Gastrocnemius medialis (tissue), 4 donors: ENCODE results near the gene EGFLAM. TPM values are rescaled to one million over a fixed set of nuclear protein-coding genes. Genes with fewer than 3 reads are reported as not detected.

Source experiments
- ATAC-seq, 2 donors: fragments of 150-250 bp; one replicate each; pipeline ENCODE4 v1.9.1; 2016
- DNase-seq, 2 donors: peaks; one replicate each; pipeline ENCODE4 v3.0.0-alpha.2; 2019
- H3K27ac ChIP-seq, 4 donors: fragments of 200-600 bp; sonication (generic); 1 replicate in 1 of 4; 2 replicates in 3 of 4; pipeline ENCODE4 v1.5.1; 2016 to 2018; ENCODE audit warnings: mild to moderate bottlenecking in 2 of 4, moderate library complexity in 1 of 4
- H3K27me3 ChIP-seq, 3 donors: fragments of 200-600 bp; sonication (generic) in 2 of 3; 1 replicate in 1 of 3; 2 replicates in 2 of 3; pipeline versions ENCODE4 v1.5.1 to v1.6.0; 2016 to 2019; ENCODE audit warnings: mild to moderate bottlenecking in 1 of 3, moderate library complexity in 1 of 3
- H3K36me3 ChIP-seq, 2 donors: fragments of 200-600 bp; sonication (generic) in 1 of 2; one replicate each; pipeline ENCODE4 v1.5.1; 2017 to 2018
- H3K4me1 ChIP-seq, 2 donors: fragments of 200-600 bp; sonication (generic) in 1 of 2; one replicate each; pipeline ENCODE4 v1.5.1; 2016 to 2017; ENCODE audit warnings: mild to moderate bottlenecking in 2 of 2
- H3K4me3 ChIP-seq, 4 donors: fragments of 200-600 bp; sonication (generic) in 3 of 4; 1 replicate in 1 of 4; 2 replicates in 3 of 4; pipeline ENCODE4 v1.5.1; 2016 to 2019; ENCODE audit warnings: mild to moderate bottlenecking in 2 of 4
- H3K9me3 ChIP-seq, 3 donors: fragments of 200-600 bp; sonication (generic) in 2 of 3; 1 replicate in 1 of 3; 2 replicates in 2 of 3; pipeline ENCODE4 v1.5.1; 2016 to 2019
- CTCF ChIP-seq, 5 experiments: fragments of 450-650 bp in 3 of 5; fragments of 200-600 bp in 2 of 5; sonication (generic) in 2 of 5; IDR thresholded peaks in 4 of 5; conservative IDR thresholded peaks in 1 of 5; 1 replicate in 4 of 5; 2 replicates in 1 of 5; pipeline ENCODE4 v1.5.1; 2016 to 2019; ENCODE audit warnings: antibody characterized with exemption in 5 of 5, mild to moderate bottlenecking in 3 of 5, moderate library complexity in 3 of 5
- POLR2A ChIP-seq, 2 donors: fragments of 450-650 bp; IDR thresholded peaks; one replicate each; pipeline ENCODE4 v1.6.1; 2017; ENCODE audit warnings: antibody characterized with exemption in 2 of 2, mild to moderate bottlenecking in 2 of 2, moderate library complexity in 2 of 2
- in situ Hi-C, 4 donors: fragments of 200-750 bp; cut with MboI; loops; one replicate each; pipeline versions ENCODE4 v1.15.0 to v1.8.0; 2017; ENCODE audit warnings: low sequenced_read_pairs in 4 of 4
- intact Hi-C: fragments of 100-400 bp; cut with DNase I; formaldehyde crosslinking; loops from one replicate; pipeline ENCODE4 v1.15.1; 2023; ENCODE audit warnings: low total_unique reads
- total RNA-seq, 4 donors: library from RNA; depleted of rRNA; stranded (reverse); fragments of >200 nt; gene quantifications; one replicate each; pipeline versions ENCODE4 v1.1.0 to v1.2.3, GENCODE V29; 2016

EGFLAM gene
- total RNA-seq, 4 donors from 2014 or later = 19.2 to 36.4 (median 32.7) TPM

GRCh38 chr5:38240212-38240611 is 18.1 kb upstream of the EGFLAM start:
- TF ChIP-seq POLR2A (IDR thresholded peaks at IDR 0.05) (no peak), CTCF (IDR thresholded peaks at IDR 0.05 in 4 of 5, conservative IDR thresholded peaks at IDR 0.05 in 1 of 5) (no peak)
- intact Hi-C loops = no loop called here
- H3K9me3 ChIP-seq = no peaks in the 10 kb centered on the region
- H3K4me1 ChIP-seq = no peaks in the 10 kb centered on the region
- H3K36me3 ChIP-seq = no peaks in the 10 kb centered on the region
- ATAC-seq (no peak), DNase-seq (no peak)
- H3K4me3 ChIP-seq = no peak overlapping the region
- H3K27me3 ChIP-seq = no peaks in the 10 kb centered on the region
- in situ Hi-C loops = no loop called here
- H3K27ac ChIP-seq = no peak overlapping the region

GRCh38 chr5:38241655-38242054 is 16.7 kb upstream of the EGFLAM start:
- no peak overlapping the region for H3K27ac ChIP-seq

GRCh38 chr5:38245307-38245706 is 13.1 kb upstream of the EGFLAM start:
- no peak for ATAC-seq
- intact Hi-C loops = no loop called here
- Histone ChIP-seq H3K27ac (no peak overlapping the region), H3K4me3 (no peak overlapping the region), H3K36me3 (no peaks in the 10 kb centered on the region), H3K27me3 (peaks cover 0 to 4% (median 0%) of the 10 kb centered on the region in 3 donors), H3K4me1 (no peaks in the 10 kb centered on the region), H3K9me3 (no peaks in the 10 kb centered on the region)
- no peak for DNase-seq
- no peak for TF ChIP-seq POLR2A (IDR thresholded peaks at IDR 0.05)
- TF ChIP-seq CTCF (IDR thresholded peaks at IDR 0.05 in 4 of 5, conservative IDR thresholded peaks at IDR 0.05 in 1 of 5) = no peak
- in situ Hi-C loops = no loop called here

More at GRCh38 chr5:38241655-38242054, 16.7 kb upstream of the EGFLAM start:
- intact Hi-C loops (no loop called here), in situ Hi-C loops (no loop called here)
- ATAC-seq (no peak), DNase-seq (no peak)
- no peak for TF ChIP-seq CTCF (IDR thresholded peaks at IDR 0.05 in 4 of 5, conservative IDR thresholded peaks at IDR 0.05 in 1 of 5)
- Histone ChIP-seq H3K4me3 (no peak overlapping the region), H3K9me3 (no peaks in the 10 kb centered on the region), H3K36me3 (no peaks in the 10 kb centered on the region), H3K4me1 (no peaks in the 10 kb centered on the region), H3K27me3 (no peaks in the 10 kb centered on the region)

- in situ Hi-C loops = no loop called here
- ATAC-seq (no peak), DNase-seq (no peak)
- peaks cover 0 to 4% of the 10 kb centered on the region in 2 donors for H3K4me1 ChIP-seq
- peaks cover 0 to 18% (median 0%) of the 10 kb centered on the region in 3 donors for H3K27me3 ChIP-seq
- H3K9me3 ChIP-seq = no peaks in the 10 kb centered on the region
- H3K36me3 ChIP-seq = no peaks in the 10 kb centered on the region
- no peak overlapping the region for H3K27ac ChIP-seq
- no peak overlapping the region for H3K4me3 ChIP-seq
- intact Hi-C loops = no loop called here
- no peak for TF ChIP-seq CTCF (IDR thresholded peaks at IDR 0.05 in 4 of 5, conservative IDR thresholded peaks at IDR 0.05 in 1 of 5)
- TF ChIP-seq POLR2A (IDR thresholded peaks at IDR 0.05) = no peak
Measured at GRCh38 chr5:38249301-38249700, 9.1 kb upstream of the EGFLAM start.

- Histone ChIP-seq H3K27me3 (peaks cover 0 to 18% (median 0%) of the 10 kb centered on the region in 3 donors), H3K27ac (no peak overlapping the region), H3K4me3 (no peak overlapping the region), H3K36me3 (no peaks in the 10 kb centered on the region), H3K9me3 (no peaks in the 10 kb centered on the region), H3K4me1 (peaks cover 0 to 4% of the 10 kb centered on the region in 2 donors)
- DNase-seq (no peak), ATAC-seq (no peak)
- in situ Hi-C loops = no loop called here
- intact Hi-C loops = no loop called here
- TF ChIP-seq CTCF (IDR thresholded peaks at IDR 0.05 in 4 of 5, conservative IDR thresholded peaks at IDR 0.05 in 1 of 5) (no peak), POLR2A (IDR thresholded peaks at IDR 0.05) (no peak)
Measured at GRCh38 chr5:38249812-38250211, 8.5 kb upstream of the EGFLAM start.
